Measurements from ENCODE around the gene CENPP. TPM values are rescaled to one million over a fixed set of nuclear protein-coding genes. Genes with fewer than 3 reads are reported as not detected.

CENPP gene
- polyA plus RNA-seq, 2 of the 4 experiments (the other 2 are of a cell fraction) = 7.2 to 13.4 TPM

GRCh38 chr9:92499701-92500100 lies 173.9 kb downstream of the CENPP start:
- POLR2A ChIA-PET = no interaction called here
- ATAC-seq = no peak
- CTCF ChIA-PET = interaction anchor here (1.4 kb wide), 1 partner anchor 28 kb away, joined by 3 read pairs; no protein-coding TSS in a partner anchor
- 14% methylated on average over 2 of the region's 2 CpGs for WGBS (ENCODE audit: missing lambda C conversion rate)
- no peak for FAIRE-seq
- no peak overlapping the region for H3K4me3 ChIP-seq
- no peaks in the 10 kb centered on the region for H3K4me1 ChIP-seq
- no peak overlapping the region for H3K27ac ChIP-seq
- no peak overlapping the region for H3K4me2 ChIP-seq
- no peak for DNase-seq (ENCODE audit: low read depth in 1 of 2, low spot score in 1 of 2)
- TF ChIP-seq EHF (CRISPR knock-in tag; IDR thresholded peaks at IDR 0.05) (no peak), MAFK (IDR thresholded peaks at IDR 0.05; ENCODE audit: partially characterized antibody) (no peak), MAX (IDR thresholded peaks at IDR 0.05) (no peak), CHD4 (IDR thresholded peaks at IDR 0.05; ENCODE audit: borderline replicate concordance) (no peak), HMGXB4 (CRISPR knock-in tag; IDR thresholded peaks at IDR 0.05; ENCODE audit: borderline replicate concordance) (no peak), E2F6 (IDR thresholded peaks at IDR 0.05; ENCODE audit: borderline replicate concordance, low read depth) (no peak), HOXB13 (CRISPR knock-in tag; IDR thresholded peaks at IDR 0.05; ENCODE audit: low read depth) (no peak), POLR2AphosphoS2 (conservative IDR thresholded peaks at IDR 0.05; ENCODE audit: low read length) (no peak), NR3C1 (IDR thresholded peaks at IDR 0.05) (no peak), SREBF2 (IDR thresholded peaks at IDR 0.05) (no peak), ELK1 (IDR thresholded peaks at IDR 0.05; ENCODE audit: low read depth, low read length) (no peak), ZNF302 (CRISPR knock-in tag; IDR thresholded peaks at IDR 0.05) (no peak), MAZ (IDR thresholded peaks at IDR 0.05; ENCODE audit: borderline replicate concordance, low read depth, low read length) (no peak), ATOH8 (CRISPR knock-in tag; IDR thresholded peaks at IDR 0.05; ENCODE audit: low read depth) (no peak)
- TF ChIP-seq, protein P1, sequence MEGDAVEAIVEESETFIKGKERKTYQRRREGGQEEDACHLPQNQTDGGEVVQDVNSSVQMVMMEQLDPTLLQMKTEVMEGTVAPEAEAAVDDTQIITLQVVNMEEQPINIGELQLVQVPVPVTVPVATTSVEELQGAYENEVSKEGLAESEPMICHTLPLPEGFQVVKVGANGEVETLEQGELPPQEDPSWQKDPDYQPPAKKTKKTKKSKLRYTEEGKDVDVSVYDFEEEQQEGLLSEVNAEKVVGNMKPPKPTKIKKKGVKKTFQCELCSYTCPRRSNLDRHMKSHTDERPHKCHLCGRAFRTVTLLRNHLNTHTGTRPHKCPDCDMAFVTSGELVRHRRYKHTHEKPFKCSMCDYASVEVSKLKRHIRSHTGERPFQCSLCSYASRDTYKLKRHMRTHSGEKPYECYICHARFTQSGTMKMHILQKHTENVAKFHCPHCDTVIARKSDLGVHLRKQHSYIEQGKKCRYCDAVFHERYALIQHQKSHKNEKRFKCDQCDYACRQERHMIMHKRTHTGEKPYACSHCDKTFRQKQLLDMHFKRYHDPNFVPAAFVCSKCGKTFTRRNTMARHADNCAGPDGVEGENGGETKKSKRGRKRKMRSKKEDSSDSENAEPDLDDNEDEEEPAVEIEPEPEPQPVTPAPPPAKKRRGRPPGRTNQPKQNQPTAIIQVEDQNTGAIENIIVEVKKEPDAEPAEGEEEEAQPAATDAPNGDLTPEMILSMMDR (IDR thresholded peaks at IDR 0.05) = no peak
- H3K9me3 ChIP-seq = no peaks in the 10 kb centered on the region

DNA sequence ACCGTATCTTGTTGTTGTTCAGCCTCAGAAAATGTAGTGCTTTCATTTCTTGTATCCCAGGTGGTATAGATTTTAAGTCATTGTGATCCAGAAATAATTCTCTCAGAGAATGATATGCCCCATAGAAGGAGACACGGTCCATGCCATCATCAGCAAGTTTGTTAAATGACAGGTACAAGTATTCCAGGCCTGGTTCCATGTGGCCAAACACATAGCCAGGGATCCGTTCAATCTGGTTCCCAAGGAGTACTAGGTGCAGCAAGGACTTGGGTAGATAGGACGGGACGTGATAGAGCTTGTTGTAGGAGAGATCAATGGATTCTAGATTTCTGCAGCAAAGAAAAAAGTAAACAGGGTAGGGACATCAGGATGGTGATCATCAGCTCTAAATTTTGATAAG lies 175.0 kb downstream of the CENPP start:
- Histone ChIP-seq H3K4me3 (no peak overlapping the region), H3K9me3 (no peaks in the 10 kb centered on the region), H3K4me1 (peaks cover 8% of the 10 kb centered on the region; the same call in 2 of the 3 replicates), H3K27ac (no peak overlapping the region), H3K4me2 (no peak overlapping the region)
- 88% methylated on average over 5 of the region's 5 CpGs for WGBS (ENCODE audit: missing lambda C conversion rate)
- ATAC-seq = no peak
- CTCF ChIA-PET = interaction anchor here (0.5 to 1.4 kb wide), 4 partner anchors 8 to 120 kb away, joined by 3 read pairs; no protein-coding TSS in a partner anchor
- POLR2A ChIA-PET = no interaction called here
- FAIRE-seq = no peak
- DNase-seq (ENCODE audit: low read depth in 1 of 2, low spot score in 1 of 2) = no peak
- TF ChIP-seq, protein P1 (IDR thresholded peaks at IDR 0.05) = no peak
- TF ChIP-seq GATA3 (IDR thresholded peaks at IDR 0.05; ENCODE audit: borderline replicate concordance) (no peak), ATOH8 (CRISPR knock-in tag; IDR thresholded peaks at IDR 0.05; ENCODE audit: low read depth) (no peak), MAZ (IDR thresholded peaks at IDR 0.05; ENCODE audit: borderline replicate concordance, low read depth, low read length) (no peak), HMGXB4 (CRISPR knock-in tag; IDR thresholded peaks at IDR 0.05; ENCODE audit: borderline replicate concordance) (no peak), EHMT2 (IDR thresholded peaks at IDR 0.05; ENCODE audit: low read depth) (no peak), RNF2 (IDR thresholded peaks at IDR 0.05; ENCODE audit: borderline replicate concordance, low read depth) (no peak), ELK1 (IDR thresholded peaks at IDR 0.05; ENCODE audit: low read depth, low read length) (no peak), ZC3H11A (IDR thresholded peaks at IDR 0.05) (no peak), ZFP36 (IDR thresholded peaks at IDR 0.05; ENCODE audit: borderline replicate concordance, partially characterized antibody) (no peak), TFCP2L1 (CRISPR knock-in tag; IDR thresholded peaks at IDR 0.05) (no peak), KDM5A (IDR thresholded peaks at IDR 0.05) (no peak)

Data from A549 (cell line).